Caco-2 (cell line): Measurements from ENCODE around the gene TSHZ2. TPM values are rescaled to one million over a fixed set of nuclear protein-coding genes. Genes with fewer than 3 reads are reported as not detected.

Source experiments
- BruUV-seq: library from RNA; stranded (reverse); fragments of 400-500 nt; replicated peaks from 2 replicates; lab custom pipeline; 2021; lab: Mats Ljungman, UMichigan
- CTCF ChIA-PET: fragments of 300-600 bp; sonication (Branson Sonifier 250); formaldehyde crosslinking; loops from one replicate; lab custom pipeline; 2022; ENCODE audit warnings: antibody characterized with exemption; lab: Charles Lee
- POLR2A ChIA-PET: fragments of 300-600 bp; sonication (Branson Sonifier 250); formaldehyde crosslinking; loops from one replicate; lab custom pipeline; 2022; ENCODE audit warnings: antibody characterized with exemption; lab: Charles Lee
- DNase-seq, 2 experiments: peaks; one replicate each; pipeline versions ENCODE4 v3.0.0 to v3.0.0-alpha.2; 2020 to 2022
- H3K27me3 ChIP-seq: replicated peaks from 2 replicates; pipeline ENCODE4 v1.6.0; 2011; ENCODE audit warnings: low read length; ENCODE audit not compliant: control insufficient read depth, insufficient read depth
- H3K36me3 ChIP-seq: 2 replicates; pipeline ENCODE4 v1.5.1; 2011; ENCODE audit warnings: low read length; ENCODE audit not compliant: control insufficient read depth, insufficient read depth
- H3K4me1 ChIP-seq: fragments of 250-450 bp; sonication (Bioruptor Pico); 2 replicates; pipeline ENCODE4 v1.5.1; 2020; ENCODE audit warnings: mild to moderate bottlenecking
- H3K4me3 ChIP-seq: 2 replicates; pipeline ENCODE4 v1.5.1; 2011; ENCODE audit warnings: low read depth, mild to moderate bottlenecking, control low read depth, low read length
- H3K9me3 ChIP-seq: fragments of 250-450 bp; sonication (Bioruptor Pico); 2 replicates; pipeline ENCODE4 v1.5.1; 2020; ENCODE audit warnings: mild to moderate bottlenecking, moderate library complexity
- H3K27ac Mint-ChIP-seq: one replicate; pipeline ENCODE4 v1.8.0; 2022; ENCODE audit warnings: mixed read lengths; ENCODE audit not compliant: unreplicated experiment
- H3K27me3 Mint-ChIP-seq: one replicate; pipeline ENCODE4 v1.8.0; 2022; ENCODE audit warnings: mixed read lengths; ENCODE audit not compliant: insufficient read depth, unreplicated experiment
- H3K36me3 Mint-ChIP-seq: one replicate; pipeline ENCODE4 v1.8.0; 2022; ENCODE audit warnings: mild to moderate bottlenecking, mixed read lengths; ENCODE audit not compliant: insufficient read depth, unreplicated experiment
- H3K4me1 Mint-ChIP-seq: one replicate; pipeline ENCODE4 v1.8.0; 2022; ENCODE audit warnings: low read depth, mixed read lengths; ENCODE audit not compliant: unreplicated experiment
- H3K4me3 Mint-ChIP-seq: one replicate; pipeline ENCODE4 v1.8.0; 2022; ENCODE audit warnings: mild to moderate bottlenecking, moderate library complexity, mixed read lengths; ENCODE audit not compliant: unreplicated experiment
- H3K9me3 Mint-ChIP-seq: one replicate; pipeline ENCODE4 v1.8.0; 2022; ENCODE audit warnings: mixed read lengths; ENCODE audit not compliant: unreplicated experiment
- intact Hi-C: fragments of 100-400 bp; cut with micrococcal nuclease; formaldehyde crosslinking; loops from one replicate; pipeline ENCODE4 v1.10.0; 2022; ENCODE audit not compliant: unreplicated experiment
- total RNA-seq: library from RNA; stranded (reverse); gene quantifications from 2 replicates; pipeline ENCODE4 v1.2.3, GENCODE V29; 2022
- TF ChIP-seq, protein P1 (sequence below), 2 experiments: fragments of 200-600 bp in 1 of 2; IDR thresholded peaks; 1 replicate in 1 of 2; 2 replicates in 1 of 2; pipeline versions ENCODE4 v1.5.1 to v1.8.0; 2011 to 2022; ENCODE audit warnings: antibody characterized with exemption in 1 of 2, control low read depth in 1 of 2, inconsistent platforms in 1 of 2, low read depth in 1 of 2, low read length in 1 of 2, mild to moderate bottlenecking in 1 of 2, moderate library complexity in 1 of 2; ENCODE audit not compliant: insufficient read depth in 1 of 2, severe bottlenecking in 1 of 2, unreplicated experiment in 1 of 2

Gene TSHZ2
- total RNA-seq, 1 experiment from 2014 or later: 0.07 TPM

DNA sequence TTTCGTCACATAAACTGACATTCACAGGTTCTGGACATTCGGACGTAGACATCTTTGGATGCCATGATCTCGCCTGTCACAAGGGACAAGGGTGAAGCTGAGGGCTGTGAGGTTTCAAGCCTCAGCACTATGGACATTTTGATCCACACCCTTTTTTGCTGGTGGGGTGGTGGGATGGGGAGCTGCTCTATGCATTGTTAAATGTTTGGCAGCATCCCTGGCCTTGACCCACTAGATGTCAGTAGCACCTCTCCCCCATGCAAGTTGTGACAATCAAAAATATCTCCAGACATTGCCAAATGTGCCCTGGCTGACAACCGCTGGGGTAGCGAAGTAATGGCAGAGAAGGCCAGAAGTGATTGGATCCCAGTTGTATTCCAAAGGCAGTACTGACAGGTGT lies 229.4 kb downstream of the TSHZ2 start:
- no peaks in the 10 kb centered on the region for H3K4me1 ChIP-seq
- H3K36me3 ChIP-seq: no peaks in the 10 kb centered on the region
- intact Hi-C loops: no loop called here
- BruUV-seq: no TSS peak
- no peak overlapping the region for H3K4me3 Mint-ChIP-seq
- no peaks in the 10 kb centered on the region for H3K27me3 ChIP-seq
- no peak for DNase-seq
- POLR2A ChIA-PET: no interaction called here
- CTCF ChIA-PET: no interaction called here
- H3K4me1 Mint-ChIP-seq: no peaks in the 10 kb centered on the region
- no peak overlapping the region for H3K4me3 ChIP-seq
- TF ChIP-seq, protein P1, sequence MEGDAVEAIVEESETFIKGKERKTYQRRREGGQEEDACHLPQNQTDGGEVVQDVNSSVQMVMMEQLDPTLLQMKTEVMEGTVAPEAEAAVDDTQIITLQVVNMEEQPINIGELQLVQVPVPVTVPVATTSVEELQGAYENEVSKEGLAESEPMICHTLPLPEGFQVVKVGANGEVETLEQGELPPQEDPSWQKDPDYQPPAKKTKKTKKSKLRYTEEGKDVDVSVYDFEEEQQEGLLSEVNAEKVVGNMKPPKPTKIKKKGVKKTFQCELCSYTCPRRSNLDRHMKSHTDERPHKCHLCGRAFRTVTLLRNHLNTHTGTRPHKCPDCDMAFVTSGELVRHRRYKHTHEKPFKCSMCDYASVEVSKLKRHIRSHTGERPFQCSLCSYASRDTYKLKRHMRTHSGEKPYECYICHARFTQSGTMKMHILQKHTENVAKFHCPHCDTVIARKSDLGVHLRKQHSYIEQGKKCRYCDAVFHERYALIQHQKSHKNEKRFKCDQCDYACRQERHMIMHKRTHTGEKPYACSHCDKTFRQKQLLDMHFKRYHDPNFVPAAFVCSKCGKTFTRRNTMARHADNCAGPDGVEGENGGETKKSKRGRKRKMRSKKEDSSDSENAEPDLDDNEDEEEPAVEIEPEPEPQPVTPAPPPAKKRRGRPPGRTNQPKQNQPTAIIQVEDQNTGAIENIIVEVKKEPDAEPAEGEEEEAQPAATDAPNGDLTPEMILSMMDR (IDR thresholded peaks at IDR 0.05; ENCODE audit: insufficient read depth in 1 of 2, low read depth in 1 of 2, low read length in 1 of 2, severe bottlenecking in 1 of 2, unreplicated experiment in 1 of 2): no peak
- H3K27me3 Mint-ChIP-seq: peaks cover 17% of the 10 kb centered on the region
- no peaks in the 10 kb centered on the region for H3K36me3 Mint-ChIP-seq
- H3K9me3 Mint-ChIP-seq: no peaks in the 10 kb centered on the region
- no peak overlapping the region for H3K27ac Mint-ChIP-seq
- H3K9me3 ChIP-seq: no peaks in the 10 kb centered on the region

DNA sequence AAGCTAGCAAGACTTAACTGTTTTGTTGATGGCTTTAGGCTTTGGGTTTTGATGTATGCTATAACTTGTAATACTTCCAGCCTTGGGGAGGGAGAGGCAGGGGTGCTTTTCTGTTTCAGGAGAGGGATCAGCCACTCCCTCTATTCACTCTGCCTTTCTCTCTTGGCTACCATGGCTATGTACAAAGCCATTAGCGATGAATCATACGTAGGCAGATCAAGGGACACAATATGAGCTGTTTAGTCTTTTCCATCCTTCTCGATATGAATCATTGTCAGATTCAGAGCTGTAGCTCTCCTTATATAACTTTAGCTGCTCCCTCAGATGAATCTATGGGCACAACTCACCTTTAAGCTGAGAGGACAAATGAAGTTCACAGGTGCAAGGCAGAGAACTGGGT lies 230.6 kb downstream of the TSHZ2 start:
- H3K27me3 ChIP-seq: no peaks in the 10 kb centered on the region
- peaks cover 13% of the 10 kb centered on the region for H3K27me3 Mint-ChIP-seq
- no peaks in the 10 kb centered on the region for H3K4me1 ChIP-seq
- H3K36me3 Mint-ChIP-seq: no peaks in the 10 kb centered on the region
- H3K27ac Mint-ChIP-seq: no peak overlapping the region
- TF ChIP-seq, protein P1 (IDR thresholded peaks at IDR 0.05; ENCODE audit: insufficient read depth in 1 of 2, low read depth in 1 of 2, low read length in 1 of 2, severe bottlenecking in 1 of 2, unreplicated experiment in 1 of 2): no peak
- intact Hi-C loops: no loop called here
- CTCF ChIA-PET: no interaction called here
- DNase-seq: no peak
- H3K9me3 ChIP-seq: no peaks in the 10 kb centered on the region
- H3K9me3 Mint-ChIP-seq: no peaks in the 10 kb centered on the region
- POLR2A ChIA-PET: no interaction called here
- no peak overlapping the region for H3K4me3 Mint-ChIP-seq
- H3K4me1 Mint-ChIP-seq: no peaks in the 10 kb centered on the region
- no peaks in the 10 kb centered on the region for H3K36me3 ChIP-seq
- H3K4me3 ChIP-seq: no peak overlapping the region
- no TSS peak for BruUV-seq

DNA sequence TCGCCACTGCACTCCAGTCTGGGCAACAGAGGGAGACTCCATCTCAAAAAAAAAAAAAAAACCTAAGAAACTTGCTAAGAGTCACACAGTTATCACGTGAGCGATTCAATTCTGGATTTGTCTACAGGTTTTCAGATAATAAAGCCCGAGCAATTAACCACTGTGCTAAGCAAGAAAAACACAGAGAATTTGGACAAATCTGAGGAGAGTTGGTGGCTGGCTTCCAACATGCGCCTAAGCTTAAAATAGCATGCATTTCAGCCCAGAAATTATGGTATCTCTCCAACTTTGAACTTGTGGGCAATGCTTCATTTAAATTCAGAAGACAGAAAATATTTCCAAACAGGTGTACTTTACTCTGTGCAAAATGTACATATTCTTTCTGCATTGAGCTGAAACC lies 232.9 kb downstream of the TSHZ2 start:
- ChIA-PET POLR2A (no interaction called here), CTCF (no interaction called here)
- H3K4me3 Mint-ChIP-seq: no peak overlapping the region
- Histone ChIP-seq H3K36me3 (no peaks in the 10 kb centered on the region), H3K27me3 (no peaks in the 10 kb centered on the region), H3K4me3 (no peak overlapping the region), H3K4me1 (no peaks in the 10 kb centered on the region), H3K9me3 (no peaks in the 10 kb centered on the region)
- H3K27ac Mint-ChIP-seq: no peak overlapping the region
- no peaks in the 10 kb centered on the region for H3K36me3 Mint-ChIP-seq
- BruUV-seq: no TSS peak
- H3K9me3 Mint-ChIP-seq: no peaks in the 10 kb centered on the region
- intact Hi-C loops: no loop called here
- peaks cover 10% of the 10 kb centered on the region for H3K27me3 Mint-ChIP-seq
- no peaks in the 10 kb centered on the region for H3K4me1 Mint-ChIP-seq
- TF ChIP-seq, protein P1 (IDR thresholded peaks at IDR 0.05; ENCODE audit: insufficient read depth in 1 of 2, low read depth in 1 of 2, low read length in 1 of 2, severe bottlenecking in 1 of 2, unreplicated experiment in 1 of 2): no peak
- DNase-seq: no peak
